8988T (cell line): Measurements from ENCODE around the gene PFDN1.

Source experiments
- DNase-seq: peaks from one replicate; pipeline ENCODE4 v3.0.0; 2011

Gene PFDN1

GRCh38 chr5:140328036-140328764, 25.3 kb upstream of the PFDN1 start:
- no peak for DNase-seq

GRCh38 chr5:140327589-140327988, 24.7 kb upstream of the PFDN1 start:
- DNase-seq, result no peak

DNA sequence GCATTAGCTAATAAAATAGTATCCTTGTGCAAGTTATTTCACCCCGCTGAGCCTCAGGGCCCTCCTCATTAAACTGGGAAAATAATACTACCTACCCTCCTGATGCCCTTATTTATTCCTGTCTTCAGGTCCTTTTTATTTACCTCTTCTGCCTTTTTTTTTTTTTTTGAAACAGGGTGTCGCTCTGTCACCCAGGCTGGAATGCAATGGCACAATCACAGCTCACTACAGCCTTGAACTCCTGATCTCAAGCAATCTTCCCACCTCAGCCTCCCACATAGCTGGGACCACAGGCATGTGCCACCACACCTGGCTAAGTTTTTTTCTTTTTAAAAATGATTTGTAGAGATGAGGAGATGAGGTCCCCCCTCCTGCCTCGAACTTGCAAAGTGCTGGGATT, 22.6 kb upstream of the PFDN1 start:
- no peak for DNase-seq

GRCh38 chr5:140324617-140325241, 21.8 kb upstream of the PFDN1 start:
- DNase-seq, result no peak

DNA sequence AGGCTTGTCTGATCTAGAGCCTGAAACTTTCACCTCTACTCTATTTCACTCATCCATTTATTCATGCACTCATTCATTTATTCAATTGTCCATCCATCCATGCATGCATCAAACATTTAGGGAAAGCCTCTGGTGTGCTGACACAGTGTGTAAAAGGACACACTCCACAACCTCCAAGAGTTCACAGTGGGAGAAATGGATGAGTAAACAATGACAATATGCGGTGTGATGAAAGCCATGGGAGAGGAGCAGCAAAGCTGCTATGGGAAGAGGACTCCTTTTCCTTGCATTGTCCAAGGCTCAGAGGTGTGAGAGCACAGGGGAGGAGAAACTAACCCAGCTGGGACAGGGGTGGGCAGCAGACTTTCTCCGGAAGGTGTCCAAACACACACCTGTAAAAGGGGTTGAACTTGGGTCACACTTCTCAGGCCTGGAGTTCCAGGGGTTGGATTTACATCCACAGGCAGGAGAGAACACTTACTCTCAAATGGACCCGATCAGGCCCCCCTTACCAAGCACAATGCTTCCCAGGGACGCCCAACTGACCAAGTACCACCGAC, 21.2 kb upstream of the PFDN1 start:
- DNase-seq, result no peak

GRCh38 chr5:140322751-140323731, 20.1 kb upstream of the PFDN1 start:
- no peak for DNase-seq

DNA sequence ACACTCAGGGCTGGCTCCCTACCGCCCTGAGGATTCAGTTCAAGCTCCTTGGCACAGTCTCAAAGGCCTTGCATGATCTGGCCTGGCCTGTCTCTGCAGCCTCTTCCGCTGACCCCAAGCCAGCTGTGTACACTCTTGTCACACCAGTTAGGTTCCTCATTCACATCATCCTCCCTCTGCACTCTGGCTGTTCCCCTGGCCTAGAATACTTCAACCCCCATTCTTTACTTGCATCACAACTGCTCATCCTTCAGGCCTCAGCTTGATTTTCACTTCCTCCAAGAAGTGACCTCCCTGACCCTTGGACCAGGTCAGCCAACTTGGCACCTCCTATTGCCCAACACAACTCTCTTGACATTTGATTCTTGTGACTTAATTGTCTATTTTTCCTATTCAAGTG, 18.9 kb upstream of the PFDN1 start:
- DNase-seq, result no peak

DNA sequence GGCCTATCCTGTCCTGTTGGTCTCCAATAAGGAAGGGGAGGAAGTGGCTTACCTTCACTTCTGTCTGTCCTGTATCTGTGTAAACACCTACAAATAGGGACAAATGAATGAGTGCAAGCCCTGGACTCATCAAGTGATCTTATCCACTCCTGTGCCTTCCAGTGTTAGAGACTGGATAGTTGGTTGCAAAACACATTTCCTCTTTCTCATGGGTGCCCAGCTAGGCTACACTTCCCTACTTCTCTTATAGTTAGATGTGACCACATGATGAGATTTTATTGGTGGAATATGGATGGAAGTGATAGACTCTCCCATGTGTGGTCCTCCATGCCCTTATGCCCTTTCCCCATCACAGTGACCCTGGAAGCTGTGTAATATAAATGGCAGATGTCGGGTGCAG, 16.9 kb upstream of the PFDN1 start:
- DNase-seq, result no peak

DNA sequence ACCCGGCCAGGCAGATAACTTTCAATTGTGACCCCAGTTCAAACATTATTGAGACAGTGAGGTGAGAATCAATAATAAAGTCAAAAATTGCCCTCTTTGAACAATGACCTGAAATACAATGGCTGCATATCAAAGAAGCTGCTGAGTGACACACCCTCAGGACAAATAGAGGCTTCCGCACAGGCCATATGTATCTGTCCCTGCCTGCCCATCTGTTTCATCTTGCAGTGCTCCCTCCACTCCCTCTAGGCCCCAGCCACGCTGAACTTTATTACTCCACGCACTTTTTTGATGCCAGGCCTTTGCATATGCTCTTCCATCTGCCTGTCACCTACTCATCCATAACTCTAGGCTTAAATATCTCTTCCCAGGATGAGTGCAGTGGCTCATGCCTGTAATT, 15.9 kb upstream of the PFDN1 start:
- DNase-seq, result no peak

DNA sequence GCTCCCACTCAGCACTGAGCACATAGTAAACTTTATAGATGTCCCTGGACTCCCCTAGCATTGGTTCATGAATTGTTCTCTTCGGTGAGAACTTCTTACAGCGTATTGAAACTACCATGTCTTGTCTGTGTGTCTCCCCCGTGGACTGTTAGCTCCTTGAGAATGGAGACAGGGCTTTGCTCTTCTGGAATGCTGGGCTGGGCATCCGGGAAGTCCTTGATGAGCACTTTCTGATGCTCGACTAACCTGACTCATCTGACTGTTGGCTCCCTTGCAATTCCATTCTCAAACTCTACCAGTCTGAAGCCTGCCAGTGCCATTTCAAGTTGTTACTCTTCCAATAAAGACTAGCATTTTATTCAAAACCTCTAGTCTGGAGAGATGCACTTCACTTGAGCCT, 15.0 kb upstream of the PFDN1 start:
- no peak for DNase-seq

DNA sequence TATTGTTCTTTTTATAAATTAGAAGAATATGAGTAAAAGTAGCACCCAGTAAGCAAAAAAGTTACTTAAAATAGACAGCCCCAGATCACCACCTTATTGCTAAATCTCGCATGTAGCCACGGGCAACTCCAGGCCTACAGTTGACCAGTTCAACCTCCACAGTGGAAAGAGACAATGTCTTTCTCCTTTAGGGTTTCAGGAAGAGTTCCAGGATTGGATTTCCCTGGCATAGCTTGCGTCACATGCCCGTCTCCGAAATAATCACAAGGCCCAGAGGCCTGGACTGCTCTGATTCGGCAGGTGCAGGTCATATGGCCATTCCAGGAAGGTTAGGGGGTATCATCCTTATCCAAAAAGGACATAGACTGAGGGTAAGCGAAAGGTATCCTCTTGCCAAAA, 9.9 kb upstream of the PFDN1 start:
- no peak for DNase-seq

GRCh38 chr5:140312067-140312790, 9.3 kb upstream of the PFDN1 start:
- no peak for DNase-seq

DNA sequence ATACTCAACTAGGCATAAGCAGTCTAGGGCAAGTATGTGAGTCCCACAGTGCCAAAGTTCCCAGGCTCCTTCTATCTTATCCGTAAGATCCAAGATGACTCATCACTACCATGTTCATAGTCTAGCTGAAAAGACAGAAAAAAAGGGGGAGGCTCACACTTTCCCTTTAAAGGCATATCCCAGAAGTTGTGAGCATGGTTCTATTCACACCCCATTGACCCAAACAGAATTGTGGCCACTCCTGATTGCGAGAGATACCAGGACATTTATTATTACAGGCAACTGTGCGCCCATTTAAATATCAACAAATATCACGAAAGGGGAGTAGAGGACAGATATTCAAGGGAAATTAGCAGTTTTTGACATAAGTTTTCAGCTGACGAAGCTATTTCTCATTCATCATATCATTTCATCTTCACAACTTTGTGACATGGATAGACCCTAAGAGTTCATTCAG, 8.1 kb upstream of the PFDN1 start:
- DNase-seq, result no peak

GRCh38 chr5:140310434-140310833, 7.5 kb upstream of the PFDN1 start:
- no peak for DNase-seq

GRCh38 chr5:140309706-140310249, 6.9 kb upstream of the PFDN1 start:
- no peak for DNase-seq

DNA sequence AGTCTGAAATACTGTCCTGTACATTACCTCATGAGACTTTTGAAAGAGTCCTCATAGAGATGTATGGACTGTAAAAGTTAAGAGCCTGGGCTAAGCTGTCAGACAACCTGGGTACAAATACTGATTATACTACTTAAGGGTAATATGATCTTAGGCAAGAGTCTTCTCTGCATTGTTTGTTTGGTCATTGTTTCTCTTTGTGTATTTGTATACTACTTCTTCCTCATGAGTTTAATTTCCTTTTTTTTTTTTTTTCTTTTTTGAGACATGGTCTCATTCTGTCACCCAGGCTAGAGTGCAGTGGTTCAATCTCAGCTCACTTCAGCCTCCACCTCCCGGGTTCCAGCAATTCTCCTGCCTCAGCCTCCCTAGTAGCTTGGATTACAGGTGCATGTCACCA, 2.6 kb upstream of the PFDN1 start:
- no peak for DNase-seq

DNA sequence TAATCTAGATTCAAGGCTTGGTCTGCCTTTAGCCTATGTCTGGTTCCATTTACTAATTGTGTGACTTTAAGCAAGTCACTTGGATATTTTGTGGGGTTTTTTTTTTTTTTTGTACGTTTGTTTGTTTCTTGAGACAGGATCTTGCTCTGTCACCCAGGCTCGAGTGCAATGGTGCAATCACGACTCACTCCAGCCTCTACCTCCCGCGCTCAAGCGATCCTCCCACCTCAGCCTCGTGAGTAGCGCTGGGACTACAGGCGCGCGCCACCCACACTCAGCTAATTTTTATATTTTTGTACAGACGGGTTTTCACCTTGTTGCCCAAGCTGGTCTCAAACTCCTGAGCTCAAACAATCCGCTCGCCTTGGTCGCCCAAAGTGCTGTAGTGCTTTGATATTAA, 1.1 kb upstream of the PFDN1 start:
- no peak for DNase-seq

DNA sequence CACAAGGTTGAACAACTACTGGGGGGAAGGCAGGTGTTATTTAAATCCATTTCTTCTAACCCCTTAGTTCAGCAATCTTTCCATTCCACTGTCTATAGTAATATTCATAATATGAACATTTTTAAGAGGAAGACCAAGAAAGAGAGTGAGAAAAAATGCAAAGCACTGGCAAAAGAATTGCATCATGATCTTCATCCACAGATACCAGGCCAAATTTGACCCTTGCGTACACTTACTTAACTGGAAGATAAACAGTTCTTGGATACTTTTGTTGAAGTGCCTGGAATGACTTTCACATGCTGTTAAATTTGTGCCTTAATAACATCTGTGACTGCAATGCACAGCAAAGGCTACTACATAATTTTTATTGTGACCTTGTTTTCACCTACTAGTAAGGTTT, 1.8 kb downstream of the PFDN1 start:
- no peak for DNase-seq

DNA sequence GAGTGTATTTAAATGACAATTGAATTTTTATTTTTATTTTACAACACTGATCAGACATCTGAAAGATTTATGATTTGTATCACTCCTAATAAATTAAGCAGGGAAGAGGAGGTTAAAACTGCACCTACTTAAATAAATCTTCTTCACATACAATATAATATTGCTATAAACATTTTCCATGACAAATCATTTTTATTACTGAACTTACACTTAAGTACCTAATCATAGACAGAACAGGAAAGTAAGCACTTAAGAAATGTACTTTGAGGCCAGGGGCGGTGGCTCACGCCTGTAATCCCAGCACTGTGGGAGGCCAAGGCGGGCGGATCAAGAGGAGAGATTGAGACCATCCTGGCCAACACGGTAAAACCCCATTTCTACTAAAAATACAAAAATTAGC, 3.8 kb downstream of the PFDN1 start:
- DNase-seq, result no peak

- DNase-seq, result no peak
These were observed 4.7 kb downstream of the PFDN1 start for GRCh38 chr5:140298183-140298601.

DNA sequence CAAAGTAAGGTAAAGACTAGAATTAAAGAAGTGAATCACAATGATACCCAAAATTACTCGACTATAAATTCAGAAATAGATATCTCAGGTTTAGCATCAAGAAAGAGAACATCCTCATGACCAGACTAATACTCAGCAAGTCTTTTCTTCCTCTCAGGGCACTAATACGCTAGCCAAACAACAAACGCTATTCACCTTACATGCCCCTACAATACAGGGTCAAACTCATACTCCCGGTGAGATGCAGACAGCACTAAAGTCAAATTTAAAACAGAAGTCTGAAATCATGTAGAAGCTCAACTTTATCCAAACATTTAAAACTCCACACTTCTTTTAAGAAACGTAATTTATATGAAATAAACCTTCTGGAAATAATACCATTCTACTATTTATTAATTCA, 5.6 kb downstream of the PFDN1 start:
- DNase-seq, result no peak

DNA sequence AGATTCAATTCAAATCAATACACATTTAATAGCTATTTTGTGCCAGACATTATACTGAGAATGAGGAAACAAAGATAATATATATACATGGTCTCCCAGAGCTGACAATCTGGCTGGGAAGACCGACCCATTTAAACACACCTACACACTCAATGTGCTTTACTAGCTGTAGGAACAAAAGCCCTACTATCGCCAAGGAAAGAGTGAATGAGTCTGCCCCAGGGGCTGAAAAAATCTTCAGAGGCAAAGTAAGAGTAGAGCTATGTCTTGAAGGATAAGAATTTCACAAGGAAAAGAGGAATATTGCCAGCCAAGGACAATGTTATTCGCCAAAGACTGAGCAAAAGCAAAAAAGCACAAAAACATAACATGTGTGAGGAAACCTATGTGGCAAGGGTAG, 6.6 kb downstream of the PFDN1 start:
- DNase-seq, result no peak
